Measurements from ENCODE around the gene ACTR10.

DNA sequence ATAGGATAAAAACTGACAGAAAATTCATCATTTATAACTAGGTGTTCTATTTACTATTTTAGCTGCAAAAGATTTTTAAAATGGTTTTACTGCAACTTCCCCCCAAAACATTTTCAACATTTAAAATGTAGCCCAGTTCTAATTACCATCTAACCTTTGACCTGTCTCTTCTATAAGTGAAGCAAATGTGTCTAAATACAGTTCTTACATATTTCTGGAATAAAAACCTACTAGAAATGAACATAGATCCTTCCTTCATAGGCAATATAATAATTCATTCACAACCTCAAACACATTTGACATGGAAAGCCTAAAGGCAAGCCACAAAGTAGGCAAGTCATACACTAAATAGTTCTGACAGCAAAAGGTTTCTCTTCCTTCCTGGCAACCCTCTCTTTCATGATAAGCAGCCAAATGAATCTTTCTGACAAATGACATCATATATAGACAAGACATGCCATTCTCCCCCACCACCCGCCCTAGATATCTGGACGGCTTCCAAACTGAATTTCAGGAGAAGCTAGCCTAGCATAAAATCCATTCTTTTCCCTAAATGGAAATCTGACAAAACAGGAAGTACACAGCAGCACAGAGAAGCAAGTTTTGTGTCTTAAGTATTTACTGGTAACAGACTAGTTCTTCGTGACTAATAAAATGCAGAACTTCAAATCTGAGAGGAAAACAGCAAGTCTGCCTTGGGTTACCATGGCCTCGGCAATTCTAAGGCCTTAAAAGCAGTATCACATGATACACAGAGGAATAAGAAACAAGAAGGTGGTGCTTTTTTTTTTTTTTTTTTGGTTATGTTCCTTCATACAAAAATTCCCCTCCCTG lies 81.2 kb downstream of the ACTR10 start:
- TF ChIP-seq EP300 (IDR thresholded peaks at IDR 0.05; ENCODE audit: borderline replicate concordance), result no peak
- no peak for TF ChIP-seq YY1 (IDR thresholded peaks at IDR 0.05; ENCODE audit: low read depth)
- TF ChIP-seq, protein P1, sequence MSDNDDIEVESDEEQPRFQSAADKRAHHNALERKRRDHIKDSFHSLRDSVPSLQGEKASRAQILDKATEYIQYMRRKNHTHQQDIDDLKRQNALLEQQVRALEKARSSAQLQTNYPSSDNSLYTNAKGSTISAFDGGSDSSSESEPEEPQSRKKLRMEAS (IDR thresholded peaks at IDR 0.05), result no peak
- TF ChIP-seq NFIC (IDR thresholded peaks at IDR 0.05), result peak; percentile 76
- no peak for TF ChIP-seq CREB1 (IDR thresholded peaks at IDR 0.05; ENCODE audit: low read depth)
- TF ChIP-seq REST (IDR thresholded peaks at IDR 0.05; ENCODE audit: low read depth), result no peak

Measured in Ishikawa (cell line).